Trophoblast cell (in vitro differentiated cells and primary cell): Measurements from ENCODE around the gene TSHZ2.
A peak's percentile ranks its signal among the peaks of the same experiment; 100 is the strongest.

Source experiments
- DNase-seq, 2 donors: peaks; one replicate each; pipeline ENCODE4 v3.0.0-alpha.2; 2016
- H2AFZ ChIP-seq: 2 replicates; pipeline ENCODE4 v1.6.1; 2013; ENCODE audit warnings: low read length, moderate library complexity, mild to moderate bottlenecking; ENCODE audit not compliant: insufficient read depth, poor library complexity
- H2AK5ac ChIP-seq: 2 replicates; pipeline ENCODE4 v1.6.1; 2013; ENCODE audit warnings: mild to moderate bottlenecking, low read length
- H2BK120ac ChIP-seq: 2 replicates; pipeline ENCODE4 v1.6.1; 2013; ENCODE audit warnings: low read length, mild to moderate bottlenecking, moderate library complexity; ENCODE audit not compliant: insufficient read depth, poor library complexity
- H2BK12ac ChIP-seq: 2 replicates; pipeline ENCODE4 v1.6.1; 2013; ENCODE audit warnings: mild to moderate bottlenecking, low read length, moderate library complexity
- H2BK5ac ChIP-seq: 2 replicates; pipeline ENCODE4 v1.6.1; 2013; ENCODE audit warnings: low read length, low read depth, moderate library complexity, mild to moderate bottlenecking; ENCODE audit not compliant: poor library complexity
- H3K14ac ChIP-seq: 2 replicates; pipeline ENCODE4 v1.6.1; 2013; ENCODE audit warnings: mild to moderate bottlenecking, low read length
- H3K18ac ChIP-seq: 2 replicates; pipeline ENCODE4 v1.6.1; 2013; ENCODE audit warnings: mild to moderate bottlenecking, low read length
- H3K23ac ChIP-seq: 2 replicates; pipeline ENCODE4 v1.6.1; 2013; ENCODE audit warnings: low read length
- H3K27ac ChIP-seq: 2 replicates; pipeline ENCODE4 v1.5.1; 2013; ENCODE audit warnings: low read depth, mild to moderate bottlenecking, inconsistent platforms, low read length, moderate library complexity
- H3K27me3 ChIP-seq: 2 replicates; pipeline ENCODE4 v1.6.1; 2013; ENCODE audit warnings: inconsistent platforms, mild to moderate bottlenecking, low read length, moderate library complexity; ENCODE audit not compliant: insufficient read depth
- H3K36me3 ChIP-seq, 2 experiments: 1 replicate in 1 of 2; 2 replicates in 1 of 2; pipeline ENCODE4 v1.6.1; 2013; ENCODE audit warnings: low read length in 2 of 2, mild to moderate bottlenecking in 2 of 2, moderate library complexity in 1 of 2; ENCODE audit not compliant: insufficient read depth in 2 of 2, control insufficient read depth in 1 of 2
- H3K4ac ChIP-seq: 2 replicates; pipeline ENCODE4 v1.6.1; 2013; ENCODE audit warnings: low read depth, mild to moderate bottlenecking, low read length, moderate library complexity
- H3K4me1 ChIP-seq, 2 experiments: 1 replicate in 1 of 2; 2 replicates in 1 of 2; pipeline ENCODE4 v1.6.1; 2013; ENCODE audit warnings: low read length in 2 of 2, mild to moderate bottlenecking in 2 of 2, moderate library complexity in 1 of 2; ENCODE audit not compliant: insufficient read depth in 2 of 2, control insufficient read depth in 1 of 2
- H3K4me2 ChIP-seq: 2 replicates; pipeline ENCODE4 v1.6.1; 2013; ENCODE audit warnings: inconsistent platforms, mild to moderate bottlenecking, low read length, moderate library complexity
- H3K4me3 ChIP-seq: 2 replicates; pipeline ENCODE4 v1.5.1; 2013; ENCODE audit warnings: mild to moderate bottlenecking, low read depth, low read length, inconsistent platforms
- H3K79me1 ChIP-seq: one replicate; pipeline ENCODE4 v1.6.1; 2013; ENCODE audit warnings: low read length
- H3K79me2 ChIP-seq: 2 replicates; pipeline ENCODE4 v1.6.1; 2013; ENCODE audit warnings: low read length, mild to moderate bottlenecking; ENCODE audit not compliant: control insufficient read depth, insufficient read depth, poor library complexity
- H3K9ac ChIP-seq: 2 replicates; pipeline ENCODE4 v1.6.1; 2013; ENCODE audit warnings: mild to moderate bottlenecking, low read length
- H3K9me3 ChIP-seq: 2 replicates; pipeline ENCODE4 v1.6.1; 2013; ENCODE audit warnings: low read depth, mild to moderate bottlenecking, control low read depth, inconsistent platforms, low read length; ENCODE audit not compliant: insufficient read depth
- H4K12ac ChIP-seq: 2 replicates; pipeline ENCODE4 v1.6.1; 2013; ENCODE audit warnings: low read depth, mild to moderate bottlenecking, low read length, moderate library complexity
- H4K8ac ChIP-seq: 2 replicates; pipeline ENCODE4 v1.6.1; 2013; ENCODE audit warnings: low read depth, mild to moderate bottlenecking, low read length, moderate library complexity
- H4K91ac ChIP-seq: one replicate; pipeline ENCODE4 v1.6.1; 2013; ENCODE audit warnings: low read depth, mild to moderate bottlenecking, low read length, moderate library complexity
- WGBS: extraction: QIAGEN DNeasy Blood & Tissue Kit; methylation state at CpG from one replicate; pipeline ENCODE4 v1.1.7; 2013; ENCODE audit warnings: missing lambda C conversion rate; ENCODE audit not compliant: insufficient read length, insufficient coverage; ENCODE audit errors: extremely low coverage; 5-methylcytosine and 5-hydroxymethylcytosine counted together

Gene TSHZ2

DNA sequence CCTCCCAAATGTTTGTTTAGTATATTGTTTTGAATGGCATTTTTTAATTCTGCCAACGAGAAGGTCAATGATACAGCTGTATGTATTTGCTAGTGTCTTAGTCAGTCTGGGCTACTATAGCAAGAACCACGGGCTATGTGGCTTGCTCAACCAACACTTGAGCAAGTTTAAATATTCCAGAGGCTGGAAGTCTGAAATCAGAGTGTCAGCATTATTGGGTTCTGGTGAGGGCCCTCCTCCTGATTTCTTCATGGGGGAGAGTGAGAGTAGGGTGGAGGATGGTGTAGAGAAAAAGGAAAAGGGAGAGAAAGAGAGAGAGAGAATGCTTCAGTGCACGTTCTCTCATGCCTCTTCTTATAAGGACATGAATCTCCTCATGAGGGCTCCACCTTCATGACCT lies 144.6 kb downstream of the TSHZ2 start:
- Histone ChIP-seq H4K8ac (no peak overlapping the region), H3K4me3 (no peak overlapping the region), H2BK120ac (no peak overlapping the region), H3K4me1 (no peaks in the 10 kb centered on the region), H2AFZ (no peak overlapping the region), H3K4me2 (no peak overlapping the region), H2BK12ac (no peak overlapping the region), H3K27ac (no peak overlapping the region), H3K9me3 (no peaks in the 10 kb centered on the region), H3K4ac (no peak overlapping the region), H4K91ac (no peak overlapping the region), H3K14ac (no peak overlapping the region), H3K79me1 (no peaks in the 10 kb centered on the region), H2BK5ac (no peak overlapping the region), H3K18ac (no peak overlapping the region), H3K79me2 (no peaks in the 10 kb centered on the region), H3K9ac (no peak overlapping the region), H3K23ac (no peak overlapping the region), H3K36me3 (no peaks in the 10 kb centered on the region), H2AK5ac (no peak overlapping the region), H3K27me3 (no peaks in the 10 kb centered on the region), H4K12ac (no peak overlapping the region)
- no CpG with 5 or more reads among the region's 3 CpGs for WGBS
- no peak for DNase-seq

DNA sequence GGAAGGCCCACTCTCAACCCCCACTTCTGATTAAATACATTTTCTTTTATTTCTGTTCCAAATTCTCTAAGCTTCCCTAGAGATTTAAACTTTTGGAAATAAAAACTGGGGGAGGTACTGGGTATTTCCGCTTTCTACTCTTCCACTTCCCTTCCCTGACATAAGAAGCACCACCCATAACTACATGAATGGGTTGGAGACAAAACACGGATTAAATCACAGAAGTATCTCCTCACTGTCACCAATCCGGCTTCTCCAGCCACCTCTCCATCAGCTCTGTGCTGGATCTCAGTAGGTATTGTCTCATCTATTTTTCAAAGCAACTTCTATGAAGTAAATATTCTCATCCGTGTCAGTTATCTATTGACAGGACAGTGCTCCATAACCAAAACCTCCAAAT lies 150.7 kb downstream of the TSHZ2 start:
- no peak overlapping the region for H2AFZ ChIP-seq
- H3K14ac ChIP-seq: no peak overlapping the region
- no peak overlapping the region for H3K4ac ChIP-seq
- H2AK5ac ChIP-seq: no peak overlapping the region
- no peak overlapping the region for H3K4me2 ChIP-seq
- no peak overlapping the region for H3K23ac ChIP-seq
- H3K9ac ChIP-seq: no peak overlapping the region
- H4K91ac ChIP-seq: no peak overlapping the region
- H3K79me2 ChIP-seq: no peaks in the 10 kb centered on the region
- no CpG with 5 or more reads among the region's 4 CpGs for WGBS
- no peak for DNase-seq
- no peaks in the 10 kb centered on the region for H3K4me1 ChIP-seq
- no peak overlapping the region for H3K27ac ChIP-seq
- no peaks in the 10 kb centered on the region for H3K79me1 ChIP-seq
- H2BK12ac ChIP-seq: no peak overlapping the region
- no peak overlapping the region for H2BK120ac ChIP-seq
- H3K9me3 ChIP-seq: no peaks in the 10 kb centered on the region
- H3K27me3 ChIP-seq: no peaks in the 10 kb centered on the region
- no peak overlapping the region for H4K12ac ChIP-seq
- no peak overlapping the region for H4K8ac ChIP-seq
- H2BK5ac ChIP-seq: no peak overlapping the region
- no peak overlapping the region for H3K18ac ChIP-seq
- no peaks in the 10 kb centered on the region for H3K36me3 ChIP-seq
- no peak overlapping the region for H3K4me3 ChIP-seq

- Histone ChIP-seq H2BK5ac (no peak overlapping the region), H3K4ac (no peak overlapping the region), H3K9me3 (no peaks in the 10 kb centered on the region), H3K4me3 (no peak overlapping the region), H2AK5ac (no peak overlapping the region), H4K91ac (no peak overlapping the region), H3K36me3 (no peaks in the 10 kb centered on the region), H4K12ac (no peak overlapping the region), H2BK120ac (no peak overlapping the region), H3K9ac (no peak overlapping the region), H3K23ac (no peak overlapping the region), H3K79me1 (no peaks in the 10 kb centered on the region), H3K79me2 (no peaks in the 10 kb centered on the region), H3K4me1 (no peaks in the 10 kb centered on the region), H2BK12ac (no peak overlapping the region), H4K8ac (no peak overlapping the region), H3K18ac (no peak overlapping the region), H3K4me2 (no peak overlapping the region), H3K14ac (no peak overlapping the region), H2AFZ (no peak overlapping the region), H3K27me3 (no peaks in the 10 kb centered on the region), H3K27ac (no peak overlapping the region)
- WGBS: no CpG with 5 or more reads among the region's 3 CpGs
- peak in 1 of 2 donors; percentile 25 for DNase-seq
Observed at GRCh38 chr20:53124075-53124551, 152.0 kb downstream of the TSHZ2 start.

DNA sequence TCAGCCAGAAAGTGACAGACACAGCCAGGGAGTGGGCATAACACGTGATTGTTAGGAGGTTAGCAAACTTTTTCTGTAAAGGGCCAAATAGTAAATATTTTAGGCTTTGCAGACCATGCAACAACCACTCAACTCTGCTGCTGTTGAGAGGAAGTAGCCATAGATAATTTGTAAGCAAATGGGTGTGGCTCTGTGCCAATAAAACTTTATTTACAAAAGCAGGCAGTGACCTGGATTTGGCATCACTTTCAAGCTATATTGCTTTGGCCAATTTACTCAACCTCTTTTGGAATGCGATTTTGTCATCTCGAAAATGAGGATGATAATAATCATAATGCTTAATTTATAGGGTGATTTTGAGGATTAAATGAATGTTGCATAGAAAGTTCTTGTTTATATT lies 152.6 kb downstream of the TSHZ2 start:
- Histone ChIP-seq H3K79me1 (no peaks in the 10 kb centered on the region), H3K4me2 (no peak overlapping the region), H2AK5ac (no peak overlapping the region), H2BK120ac (no peak overlapping the region), H3K9ac (no peak overlapping the region), H3K27ac (no peak overlapping the region), H3K79me2 (no peaks in the 10 kb centered on the region), H4K8ac (no peak overlapping the region), H4K91ac (no peak overlapping the region), H2AFZ (no peak overlapping the region), H3K4ac (no peak overlapping the region), H3K18ac (no peak overlapping the region), H3K14ac (no peak overlapping the region), H3K23ac (no peak overlapping the region), H3K36me3 (no peaks in the 10 kb centered on the region), H3K4me3 (no peak overlapping the region), H2BK5ac (no peak overlapping the region), H4K12ac (no peak overlapping the region), H3K27me3 (no peaks in the 10 kb centered on the region), H3K9me3 (no peaks in the 10 kb centered on the region), H2BK12ac (no peak overlapping the region), H3K4me1 (no peaks in the 10 kb centered on the region)
- WGBS: no CpG with 5 or more reads among the region's 3 CpGs
- DNase-seq: no peak
